ENCODE data around the gene PKIG. TPM values are rescaled to one million over a fixed set of nuclear protein-coding genes. Genes with fewer than 3 reads are reported as not detected.

The PKIG gene
- total and polyA plus RNA-seq, 2 donors (not counting 3 experiments of a cell fraction or from before 2014, with no cell fraction given), result 135 to 167 TPM

DNA sequence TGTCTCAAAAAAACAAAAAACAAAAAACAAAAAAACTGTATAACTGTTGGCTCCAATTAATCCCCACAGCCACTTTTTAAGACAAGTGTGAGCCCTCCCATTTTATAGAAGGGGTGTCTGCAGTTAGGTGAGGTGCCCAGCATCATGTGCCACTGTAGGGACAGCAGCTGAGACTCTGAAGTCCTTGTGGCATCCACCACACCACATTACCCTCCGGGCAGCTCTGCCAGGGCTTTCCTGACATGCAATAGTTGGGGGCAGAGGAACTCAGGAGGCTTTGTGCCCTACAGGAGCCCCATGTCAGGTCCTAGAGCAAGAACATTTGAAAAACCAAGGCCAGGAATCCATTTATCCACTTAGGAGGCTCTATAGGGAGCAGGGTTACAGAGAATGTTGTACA lies 17.3 kb downstream of the PKIG start:
- peaks cover 2 to 5% of the 10 kb centered on the region in 2 experiments for H3K36me3 ChIP-seq (ENCODE audit: control insufficient read depth in 2 of 2, extremely low read depth in 1 of 2, insufficient read depth in 2 of 2, low read length in 2 of 2)
- TF ChIP-seq MYC (IDR thresholded peaks at IDR 0.05; ENCODE audit: low read depth, low read length) (no peak), GATA2 (IDR thresholded peaks at IDR 0.05; ENCODE audit: insufficient read depth, insufficient read length, low read depth, low read length) (no peak), POLR2AphosphoS5 (IDR thresholded peaks at IDR 0.05; ENCODE audit: insufficient read depth, low read depth, low read length) (no peak), EZH2 (IDR thresholded peaks at IDR 0.05; ENCODE audit: borderline replicate concordance, low read depth, low read length, severe bottlenecking) (no peak), FOS (IDR thresholded peaks at IDR 0.05; ENCODE audit: borderline replicate concordance, insufficient read depth, low read length) (no peak), POLR2A (IDR thresholded peaks at IDR 0.05; ENCODE audit: low read depth, low read length) (no peak), JUN (IDR thresholded peaks at IDR 0.05; ENCODE audit: borderline replicate concordance, insufficient read depth, insufficient read length, low read depth) (no peak)
- TF ChIP-seq, protein P1, sequence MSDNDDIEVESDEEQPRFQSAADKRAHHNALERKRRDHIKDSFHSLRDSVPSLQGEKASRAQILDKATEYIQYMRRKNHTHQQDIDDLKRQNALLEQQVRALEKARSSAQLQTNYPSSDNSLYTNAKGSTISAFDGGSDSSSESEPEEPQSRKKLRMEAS (IDR thresholded peaks at IDR 0.05; ENCODE audit: insufficient read depth, insufficient read length), result no peak
- TF ChIP-seq, protein P2, sequence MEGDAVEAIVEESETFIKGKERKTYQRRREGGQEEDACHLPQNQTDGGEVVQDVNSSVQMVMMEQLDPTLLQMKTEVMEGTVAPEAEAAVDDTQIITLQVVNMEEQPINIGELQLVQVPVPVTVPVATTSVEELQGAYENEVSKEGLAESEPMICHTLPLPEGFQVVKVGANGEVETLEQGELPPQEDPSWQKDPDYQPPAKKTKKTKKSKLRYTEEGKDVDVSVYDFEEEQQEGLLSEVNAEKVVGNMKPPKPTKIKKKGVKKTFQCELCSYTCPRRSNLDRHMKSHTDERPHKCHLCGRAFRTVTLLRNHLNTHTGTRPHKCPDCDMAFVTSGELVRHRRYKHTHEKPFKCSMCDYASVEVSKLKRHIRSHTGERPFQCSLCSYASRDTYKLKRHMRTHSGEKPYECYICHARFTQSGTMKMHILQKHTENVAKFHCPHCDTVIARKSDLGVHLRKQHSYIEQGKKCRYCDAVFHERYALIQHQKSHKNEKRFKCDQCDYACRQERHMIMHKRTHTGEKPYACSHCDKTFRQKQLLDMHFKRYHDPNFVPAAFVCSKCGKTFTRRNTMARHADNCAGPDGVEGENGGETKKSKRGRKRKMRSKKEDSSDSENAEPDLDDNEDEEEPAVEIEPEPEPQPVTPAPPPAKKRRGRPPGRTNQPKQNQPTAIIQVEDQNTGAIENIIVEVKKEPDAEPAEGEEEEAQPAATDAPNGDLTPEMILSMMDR (IDR thresholded peaks at IDR 0.05; ENCODE audit: extremely low read depth in 1 of 2, insufficient read depth in 1 of 2, low read depth in 1 of 2, low read length in 2 of 2), result no peak
- no peak overlapping the region for H2AFZ ChIP-seq (ENCODE audit: low read depth, low read length)
- FAIRE-seq, result no peak
- ChIA-PET CTCF (interaction anchor here (1.2 to 2.9 kb wide), 3 partner anchors 9 to 79 kb away, joined by 3 to 18 read pairs (median 4); partner anchors contain the start of gene SERINC3), POLR2A (no interaction called here)
- H3K9me3 ChIP-seq (replicated peaks; ENCODE audit: control insufficient read depth, insufficient read depth, low read length), result no peaks in the 10 kb centered on the region
- H4K20me1 ChIP-seq (replicated peaks; ENCODE audit: control insufficient read depth, extremely low read depth, insufficient read depth, low read length), result no peaks in the 10 kb centered on the region
- DNase-seq (ENCODE audit: low read depth, low spot score), result no peak
- dilution Hi-C loops (cut with MboI; ENCODE audit: extremely low pct_ligation_motif_present, low sequenced_read_pairs), result no loop called here
- H3K27me3 ChIP-seq (ENCODE audit: control insufficient read depth in 2 of 2, insufficient read depth in 2 of 2, low read length in 2 of 2), result no peaks in the 10 kb centered on the region
- H3K79me2 ChIP-seq (ENCODE audit: control insufficient read depth, insufficient read depth, low read length), result peaks cover 82% of the 10 kb centered on the region
- intact Hi-C loops (cut with micrococcal nuclease), result loop anchor here (2.0 kb wide), 1 partner anchor 67 kb away; no protein-coding TSS in a partner anchor
- no peaks in the 10 kb centered on the region for H3K9me1 ChIP-seq (replicated peaks; ENCODE audit: control insufficient read depth, extremely low read depth, insufficient read depth, low read length)
- no peak overlapping the region for H3K4me3 ChIP-seq (replicated peaks in 1 of 3; ENCODE audit: insufficient read depth in 1 of 3, low read depth in 1 of 3, low read length in 3 of 3)
- no peak overlapping the region for H3K27ac ChIP-seq (ENCODE audit: insufficient read depth, low read depth, low read length)
- BruUV-seq (replicated peaks), result no TSS peak
- H3K9ac ChIP-seq (replicated peaks; ENCODE audit: extremely low read depth, insufficient read depth, low read length), result no peak overlapping the region
- no peak overlapping the region for H3K4me2 ChIP-seq (ENCODE audit: insufficient read depth, low read length)
- peaks cover 68% of the 10 kb centered on the region for H3K4me1 ChIP-seq (ENCODE audit: control insufficient read depth, extremely low read depth, insufficient read depth, low read length)
